ENCODE results near the gene MPHOSPH8.

GRCh38 chr13:19632915-19633478 is 462 bp upstream of the MPHOSPH8 start:
- no peak for TF ChIP-seq CTCF (IDR thresholded peaks at IDR 0.05)
- TF ChIP-seq ZFX (IDR thresholded peaks at IDR 0.05; ENCODE audit: borderline replicate concordance) = no peak
